Activated CD8-positive, alpha-beta T cell treated with anti-CD3 and anti-CD28 coated beads for 36 hours (primary cell): ENCODE data around the gene LEMD1. TPM values are rescaled to one million over a fixed set of nuclear protein-coding genes. Genes with fewer than 3 reads are reported as not detected.
"Not testable (repeated sequence)": the region's sequence is repeated elsewhere in the genome, so short reads cannot be mapped to it uniquely, and the experiment has no call there.

Source experiments
- ATAC-seq: fragments of 200-7000 bp; cut with Tn5 transposase; one replicate; pipeline ENCODE4 v1.10.0; 2021; ENCODE audit warnings: mild to moderate bottlenecking, moderate library complexity
- CTCF ChIA-PET: fragments of 350-600 bp; sonication (Branson Sonifier 250); formaldehyde crosslinking; loops from one replicate; lab custom pipeline; 2021; ENCODE audit warnings: antibody characterized with exemption; lab: Charles Lee
- POLR2A ChIA-PET: fragments of 350-600 bp; sonication (Branson Sonifier 250); formaldehyde crosslinking; loops from one replicate; lab custom pipeline; 2021; ENCODE audit warnings: antibody characterized with exemption; lab: Charles Lee
- DNase-seq: peaks from one replicate; pipeline ENCODE4 v3.0.0-alpha.2; 2020
- H3K27ac Mint-ChIP-seq: one replicate; pipeline ENCODE4 v1.8.0; 2021; ENCODE audit warnings: mild to moderate bottlenecking, mixed read lengths
- H3K27me3 Mint-ChIP-seq: one replicate; pipeline ENCODE4 v1.8.0; 2021; ENCODE audit warnings: mixed read lengths
- H3K36me3 Mint-ChIP-seq: one replicate; pipeline ENCODE4 v1.8.0; 2021; ENCODE audit warnings: low read depth, mixed read lengths
- H3K4me1 Mint-ChIP-seq: one replicate; pipeline ENCODE4 v1.8.0; 2021; ENCODE audit warnings: low read depth, mixed read lengths
- H3K4me3 Mint-ChIP-seq: one replicate; pipeline ENCODE4 v1.8.0; 2021; ENCODE audit warnings: mild to moderate bottlenecking, moderate library complexity, mixed read lengths
- H3K9me3 Mint-ChIP-seq: one replicate; pipeline ENCODE4 v1.8.0; 2021; ENCODE audit warnings: mixed read lengths
- CTCF ChIP-seq: fragments of 200-600 bp; IDR thresholded peaks from one replicate; pipeline ENCODE4 v1.8.0; 2022; ENCODE audit warnings: antibody characterized with exemption, mild to moderate bottlenecking
- intact Hi-C: fragments of 100-400 bp; cut with micrococcal nuclease; formaldehyde crosslinking; loops from one replicate; pipeline ENCODE4 v1.10.0; 2022
- total RNA-seq, 2 experiments: library from RNA; stranded (reverse); gene quantifications; one replicate each; pipeline ENCODE4 v1.2.3, GENCODE V29; 2021

Gene LEMD1
- total RNA-seq, 2 experiments from 2014 or later, result 0.58 to 0.81 TPM

GRCh38 chr1:205370780-205371179, 51.1 kb downstream of the LEMD1 start:
- no peak for TF ChIP-seq CTCF
- no peak overlapping the region for H3K27ac Mint-ChIP-seq
- no peaks in the 10 kb centered on the region for H3K9me3 Mint-ChIP-seq
- H3K27me3 Mint-ChIP-seq, result peaks cover 6% of the 10 kb centered on the region
- no peak overlapping the region for H3K4me3 Mint-ChIP-seq
- H3K4me1 Mint-ChIP-seq, result peaks cover 11% of the 10 kb centered on the region
- ChIA-PET POLR2A (no interaction called here), CTCF (interaction anchor here (0.9 to 2.9 kb wide), 2 partner anchors 17 to 116 kb away, joined by 4 to 12 read pairs; no protein-coding TSS in a partner anchor)
- no peak for DNase-seq
- intact Hi-C loops, result no loop called here
- H3K36me3 Mint-ChIP-seq, result no peaks in the 10 kb centered on the region
- ATAC-seq, result no peak

GRCh38 chr1:205369701-205370123, 52.1 kb downstream of the LEMD1 start:
- ATAC-seq, result no peak
- H3K4me1 Mint-ChIP-seq, result peaks cover 10% of the 10 kb centered on the region
- H3K36me3 Mint-ChIP-seq, result no peaks in the 10 kb centered on the region
- CTCF ChIA-PET, result interaction anchor here (0.9 to 4.9 kb wide), 4 partner anchors 15 to 119 kb away, joined by 3 to 30 read pairs (median 4); no protein-coding TSS in a partner anchor
- no peak for DNase-seq
- intact Hi-C loops, result no loop called here
- no peak for TF ChIP-seq CTCF
- no peak overlapping the region for H3K4me3 Mint-ChIP-seq
- POLR2A ChIA-PET, result interaction anchor here (0.7 kb wide), 1 partner anchor 256 kb away, joined by 3 read pairs; no protein-coding TSS in a partner anchor
- H3K27ac Mint-ChIP-seq, result no peak overlapping the region
- no peaks in the 10 kb centered on the region for H3K9me3 Mint-ChIP-seq
- peaks cover 6% of the 10 kb centered on the region for H3K27me3 Mint-ChIP-seq

DNA sequence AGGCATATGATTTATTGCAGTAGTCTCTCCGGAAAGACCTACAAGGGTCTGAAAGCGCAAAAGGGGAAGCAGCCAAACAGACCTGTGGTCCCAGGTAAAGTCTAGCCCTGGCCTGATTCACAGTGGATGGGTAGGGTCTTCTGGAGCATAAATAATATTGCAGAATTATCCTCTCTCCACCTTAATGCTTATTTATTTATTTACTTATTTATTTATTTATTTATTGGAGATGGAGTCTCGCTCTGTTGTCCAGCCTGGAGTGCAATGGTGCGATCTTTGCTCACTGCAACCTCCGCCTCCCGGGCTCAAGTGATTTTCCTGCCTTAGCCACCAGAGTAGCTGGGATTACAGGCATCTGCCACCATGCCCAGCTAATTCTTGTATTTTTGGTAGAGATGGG, 53.4 kb downstream of the LEMD1 start:
- ChIA-PET CTCF (interaction anchor here (1.0 to 4.9 kb wide), 4 partner anchors 14 to 156 kb away, joined by 3 to 30 read pairs (median 6); no protein-coding TSS in a partner anchor), POLR2A (interaction anchor here (0.6 to 1.0 kb wide), 2 partner anchors 192 to 263 kb away, joined by 3 read pairs; no protein-coding TSS in a partner anchor)
- no peaks in the 10 kb centered on the region for H3K36me3 Mint-ChIP-seq
- peaks cover 3% of the 10 kb centered on the region for H3K27me3 Mint-ChIP-seq
- no peak overlapping the region for H3K27ac Mint-ChIP-seq
- no peak for DNase-seq
- TF ChIP-seq CTCF, result no peak
- H3K9me3 Mint-ChIP-seq, result no peaks in the 10 kb centered on the region
- no peaks in the 10 kb centered on the region for H3K4me1 Mint-ChIP-seq
- intact Hi-C loops, result no loop called here
- H3K4me3 Mint-ChIP-seq, result no peak overlapping the region
- ATAC-seq, result no peak

GRCh38 chr1:205365945-205366463, 55.9 kb downstream of the LEMD1 start:
- CTCF ChIA-PET, result interaction anchor here (1.4 to 4.9 kb wide), 5 partner anchors 11 to 159 kb away, joined by 4 to 30 read pairs (median 8); no protein-coding TSS in a partner anchor

GRCh38 chr1:205365086-205365485, 56.8 kb downstream of the LEMD1 start:
- H3K36me3 Mint-ChIP-seq, DNase-seq, H3K9me3 Mint-ChIP-seq, ATAC-seq, H3K27ac Mint-ChIP-seq, H3K4me1 Mint-ChIP-seq, H3K27me3 Mint-ChIP-seq, intact Hi-C loops, H3K4me3 Mint-ChIP-seq, POLR2A ChIA-PET: not testable (repeated sequence)
- CTCF ChIA-PET, result interaction anchor here (0.9 to 4.9 kb wide), 3 partner anchors 10 to 120 kb away, joined by 3 to 30 read pairs (median 8); no protein-coding TSS in a partner anchor

More at GRCh38 chr1:205365945-205366463, 55.9 kb downstream of the LEMD1 start:
- H3K4me3 Mint-ChIP-seq, result no peak overlapping the region
- H3K4me1 Mint-ChIP-seq, result no peaks in the 10 kb centered on the region
- H3K36me3 Mint-ChIP-seq, result no peaks in the 10 kb centered on the region
- intact Hi-C loops, result no loop called here
- no peak for TF ChIP-seq CTCF
- no peak for ATAC-seq
- no peaks in the 10 kb centered on the region for H3K9me3 Mint-ChIP-seq
- no peak overlapping the region for H3K27ac Mint-ChIP-seq
- DNase-seq, result no peak
- POLR2A ChIA-PET, result no interaction called here
- no peaks in the 10 kb centered on the region for H3K27me3 Mint-ChIP-seq
